Psoas muscle (tissue), 8 donors: ENCODE results near the gene IL33. TPM values are rescaled to one million over a fixed set of nuclear protein-coding genes. Genes with fewer than 3 reads are reported as not detected.

Source experiments
- ATAC-seq, 4 donors: fragments of 200-7000 bp; cut with Tn5 transposase; one replicate each; pipeline ENCODE4 v1.9.1; 2020; ENCODE audit warnings: moderate library complexity in 3 of 4, mild to moderate bottlenecking in 2 of 4
- DNase-seq, 2 donors: peaks; one replicate each; pipeline ENCODE4 v3.0.0-alpha.2; 2020
- H3K27ac ChIP-seq: fragments of 200-600 bp; one replicate; pipeline ENCODE4 v1.8.0; 2022
- H3K27me3 ChIP-seq, 3 donors: fragments of 200-600 bp in 1 of 3; one replicate each; pipeline versions ENCODE4 v1.6.1 to v1.8.0; 2013 to 2022; ENCODE audit warnings: low read length in 2 of 3, mild to moderate bottlenecking in 2 of 3, moderate library complexity in 1 of 3; ENCODE audit not compliant: insufficient read depth in 3 of 3
- H3K36me3 ChIP-seq, 2 donors: fragments of 200-600 bp in 1 of 2; one replicate each; pipeline versions ENCODE4 v1.6.1 to v1.8.0; 2013 to 2022; ENCODE audit warnings: low read depth in 1 of 2, mild to moderate bottlenecking in 1 of 2, moderate library complexity in 1 of 2; ENCODE audit not compliant: insufficient read depth in 1 of 2
- H3K4me1 ChIP-seq: fragments of 200-600 bp; one replicate; pipeline ENCODE4 v1.8.0; 2022
- H3K4me3 ChIP-seq: fragments of 200-600 bp; one replicate; pipeline ENCODE4 v1.8.0; 2022; ENCODE audit warnings: mild to moderate bottlenecking
- H3K9me3 ChIP-seq: fragments of 200-600 bp; one replicate; pipeline ENCODE4 v1.8.0; 2022
- WGBS, 3 donors: extraction: QIAGEN DNeasy Blood & Tissue Kit; methylation state at CpG; one replicate each; pipeline versions ENCODE4 v1.1.6 to v1.1.7; 2013; 5-methylcytosine and 5-hydroxymethylcytosine counted together
- intact Hi-C, 2 donors: fragments of 100-400 bp; cut with DNase I; formaldehyde crosslinking; loops; one replicate each; pipeline versions ENCODE4 v1.11.0 to v1.14.2; 2022
- polyA plus RNA-seq, 3 donors: library from polyadenylated mRNA; stranded (reverse); fragments of 200-250 nt; gene quantifications; one replicate each; pipeline ENCODE4 v1.2.3, GENCODE V29; 2013
- total RNA-seq, 4 donors: library from RNA; stranded (reverse); fragmentation: NEBNext Ultra II Directional in 2 of 4; extraction: Animal tissue kit (Norgen Biotek cat#: 25700) in 2 of 4; gene quantifications; one replicate each; pipeline versions ENCODE4 v1.2.1 to v1.2.4, GENCODE V29; 2021 to 2023
- TF ChIP-seq, protein P1 (sequence below): fragments of 200-600 bp; IDR thresholded peaks from one replicate; pipeline ENCODE4 v1.8.0; 2022; ENCODE audit warnings: antibody characterized with exemption
- donor health status: healthy with polysubstance abuse.
- donor health status: DM: no; HTN: no; CAD: no; lungs with moderate emphysema.
- donor health status: Bipolar disorder and iron deficiency.
- donor health status: healthy.
- donor health status: DM: yes; HTN: yes; CAD: no.
- donor health status: DM: no; HTN: no; CAD: no.
- donor health status: DM: no; HTN: no; CAD: no.
- donor health status: DM: yes; HTN: yes; CAD: no.

Gene IL33
- total and polyA plus RNA-seq, 7 donors, result 2.0 to 11.5 (median 4.0) TPM

DNA sequence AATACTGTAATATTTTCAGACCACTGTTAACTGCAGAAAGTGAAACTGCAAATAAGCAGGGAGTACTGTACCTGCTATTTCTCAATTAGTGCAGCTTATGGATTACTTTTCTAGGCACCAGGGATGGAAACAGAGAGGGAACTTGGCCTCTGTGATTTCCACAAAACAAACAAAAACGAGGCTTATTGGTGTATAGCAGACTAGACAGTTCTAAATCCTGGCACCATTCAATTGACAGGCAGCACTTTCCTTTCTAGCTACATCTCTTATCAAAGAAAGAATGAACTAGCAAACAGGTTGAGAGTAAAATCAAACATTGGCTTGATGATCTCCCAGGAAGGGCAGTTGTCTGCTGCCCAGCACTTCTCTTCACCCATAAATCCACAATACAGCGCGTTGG is 16.0 kb upstream of the IL33 start:
- WGBS, 3 donors, result 69 to 74% (median 71%) methylated on average over 3 of the region's 3 CpGs

DNA sequence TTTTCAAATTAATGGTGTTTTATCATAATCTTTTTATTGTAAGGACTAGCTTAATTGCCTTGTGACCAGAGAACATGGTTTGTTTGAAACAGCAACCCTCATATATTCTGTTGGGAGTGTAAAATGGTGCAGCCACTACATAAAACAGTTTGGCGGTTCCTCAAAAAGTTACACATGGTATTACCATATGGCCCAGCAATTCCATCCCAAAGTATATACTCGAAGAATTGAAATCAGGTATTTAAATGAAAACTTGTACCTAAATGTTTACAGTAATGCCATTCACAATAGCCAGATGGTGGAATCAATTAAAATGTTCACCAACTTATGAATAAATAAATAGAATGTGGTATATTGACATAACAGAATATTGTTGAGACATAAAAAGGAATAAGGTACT is 14.8 kb upstream of the IL33 start:
- TF ChIP-seq, protein P1, sequence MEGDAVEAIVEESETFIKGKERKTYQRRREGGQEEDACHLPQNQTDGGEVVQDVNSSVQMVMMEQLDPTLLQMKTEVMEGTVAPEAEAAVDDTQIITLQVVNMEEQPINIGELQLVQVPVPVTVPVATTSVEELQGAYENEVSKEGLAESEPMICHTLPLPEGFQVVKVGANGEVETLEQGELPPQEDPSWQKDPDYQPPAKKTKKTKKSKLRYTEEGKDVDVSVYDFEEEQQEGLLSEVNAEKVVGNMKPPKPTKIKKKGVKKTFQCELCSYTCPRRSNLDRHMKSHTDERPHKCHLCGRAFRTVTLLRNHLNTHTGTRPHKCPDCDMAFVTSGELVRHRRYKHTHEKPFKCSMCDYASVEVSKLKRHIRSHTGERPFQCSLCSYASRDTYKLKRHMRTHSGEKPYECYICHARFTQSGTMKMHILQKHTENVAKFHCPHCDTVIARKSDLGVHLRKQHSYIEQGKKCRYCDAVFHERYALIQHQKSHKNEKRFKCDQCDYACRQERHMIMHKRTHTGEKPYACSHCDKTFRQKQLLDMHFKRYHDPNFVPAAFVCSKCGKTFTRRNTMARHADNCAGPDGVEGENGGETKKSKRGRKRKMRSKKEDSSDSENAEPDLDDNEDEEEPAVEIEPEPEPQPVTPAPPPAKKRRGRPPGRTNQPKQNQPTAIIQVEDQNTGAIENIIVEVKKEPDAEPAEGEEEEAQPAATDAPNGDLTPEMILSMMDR, result no peak
- intact Hi-C loops, result no loop called here
- 83 to 91% (median 84%) methylated on average over 2 of the region's 2 CpGs for WGBS, 3 donors

More for the DNA sequence above, 16.0 kb upstream of the IL33 start:
- DNase-seq, result no peak
- H3K4me1 ChIP-seq, result no peaks in the 10 kb centered on the region
- H3K4me3 ChIP-seq, result no peak overlapping the region
- intact Hi-C loops, result no loop called here
- H3K27me3 ChIP-seq, result peaks cover 0 to 2% (median 0%) of the 10 kb centered on the region in 3 donors
- TF ChIP-seq, protein P1, result no peak
- H3K36me3 ChIP-seq, result no peaks in the 10 kb centered on the region
- no peak overlapping the region for H3K27ac ChIP-seq
- no peak for ATAC-seq
- H3K9me3 ChIP-seq, result no peaks in the 10 kb centered on the region

DNA sequence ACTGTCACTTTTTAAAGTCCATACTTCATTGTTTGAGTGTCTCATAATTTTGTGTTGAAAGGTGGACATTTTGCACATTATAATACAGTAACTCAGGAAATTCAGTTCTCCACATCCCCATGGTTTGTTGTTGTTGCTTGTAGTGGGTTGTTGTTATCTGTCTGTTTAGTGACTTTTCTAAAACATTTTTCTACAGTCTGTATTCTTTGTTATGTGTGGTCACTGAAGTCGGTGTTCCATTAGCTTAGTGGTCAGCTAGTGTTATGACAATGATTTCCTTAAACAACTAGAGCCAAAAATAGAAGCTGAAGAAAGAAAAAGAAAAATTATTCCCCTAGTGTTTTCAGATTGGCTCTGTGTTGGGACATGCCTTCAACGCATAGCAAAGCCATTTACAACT is 5.6 kb upstream of the IL33 start:
- no peaks in the 10 kb centered on the region for H3K4me1 ChIP-seq
- intact Hi-C loops, result no loop called here
- no peaks in the 10 kb centered on the region for H3K36me3 ChIP-seq
- ATAC-seq, result no peak
- no peak overlapping the region for H3K27ac ChIP-seq
- peaks cover 29% of the 10 kb centered on the region for H3K9me3 ChIP-seq
- H3K4me3 ChIP-seq, result no peak overlapping the region
- no peak for DNase-seq
- 67 to 72% (median 72%) methylated on average over 2 of the region's 2 CpGs for WGBS, 3 donors
- TF ChIP-seq, protein P1, result no peak
- no peaks in the 10 kb centered on the region for H3K27me3 ChIP-seq

More for the DNA sequence above, 14.8 kb upstream of the IL33 start:
- Histone ChIP-seq H3K27me3 (peaks cover 0 to 2% (median 0%) of the 10 kb centered on the region in 3 donors), H3K9me3 (no peaks in the 10 kb centered on the region), H3K36me3 (no peaks in the 10 kb centered on the region), H3K4me1 (no peaks in the 10 kb centered on the region), H3K27ac (no peak overlapping the region), H3K4me3 (no peak overlapping the region)
- ATAC-seq (no peak), DNase-seq (no peak)

DNA sequence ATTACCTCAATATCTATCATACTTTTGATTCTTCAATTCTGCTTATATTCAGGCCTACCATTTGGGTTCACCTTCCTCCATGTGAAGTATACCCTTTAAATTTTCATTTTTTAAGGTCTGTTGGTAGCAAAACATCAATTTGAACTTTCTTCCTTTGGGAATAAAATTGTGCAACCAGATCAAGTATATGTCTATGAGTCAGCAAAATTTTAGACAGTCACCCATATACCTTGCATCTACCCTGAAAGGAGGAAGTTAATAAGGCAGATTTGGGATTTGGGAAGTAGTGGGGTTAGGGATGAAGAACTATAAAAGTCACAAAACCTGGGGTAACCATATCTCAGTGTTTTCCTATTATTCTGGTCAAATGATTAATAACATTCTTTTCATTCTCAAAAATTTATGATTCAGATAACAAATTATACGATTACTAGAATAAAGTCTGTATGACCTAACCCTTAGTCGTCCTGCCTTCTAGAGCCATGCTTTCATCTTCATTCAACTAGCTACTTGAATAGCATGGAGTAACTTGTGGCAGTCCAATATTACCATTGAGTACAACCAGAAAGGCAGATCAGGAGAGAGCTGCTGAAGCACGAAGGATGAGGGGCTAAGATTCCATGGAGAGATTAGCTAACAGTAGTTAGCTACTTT is 2.8 kb upstream of the IL33 start:
- Histone ChIP-seq H3K4me1 (no peaks in the 10 kb centered on the region), H3K9me3 (peaks cover 26% of the 10 kb centered on the region), H3K27me3 (no peaks in the 10 kb centered on the region), H3K4me3 (no peak overlapping the region), H3K27ac (no peak overlapping the region), H3K36me3 (no peaks in the 10 kb centered on the region)
- no peak for DNase-seq
- intact Hi-C loops, result no loop called here
- 82 to 85% (median 83%) methylated on average over 3 of the region's 3 CpGs for WGBS, 3 donors
- ATAC-seq, result no peak
- TF ChIP-seq, protein P1, result no peak

DNA sequence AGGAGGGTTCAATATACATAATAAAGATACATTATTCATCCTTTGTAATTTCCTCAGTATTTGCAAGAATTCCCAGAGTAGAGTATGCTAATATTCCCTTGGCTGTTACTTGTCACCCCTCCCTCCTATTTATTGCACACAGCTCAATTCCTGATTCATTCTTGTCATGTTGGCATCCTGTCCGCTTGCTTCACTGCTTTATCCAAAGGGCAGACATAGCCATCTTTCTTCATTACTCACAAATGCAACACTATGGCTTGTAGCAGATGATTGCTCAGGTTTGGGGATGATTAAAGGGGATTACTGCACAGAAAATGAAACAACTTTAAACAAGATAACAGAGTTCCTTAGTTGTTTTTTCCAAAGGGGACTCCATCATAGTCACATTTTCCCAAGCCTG is 1.2 kb upstream of the IL33 start:
- Histone ChIP-seq H3K4me3 (no peak overlapping the region), H3K27me3 (no peaks in the 10 kb centered on the region), H3K36me3 (no peaks in the 10 kb centered on the region), H3K27ac (no peak overlapping the region), H3K9me3 (peaks cover 12% of the 10 kb centered on the region), H3K4me1 (no peaks in the 10 kb centered on the region)
- ATAC-seq (no peak), DNase-seq (no peak)
- intact Hi-C loops, result no loop called here
- 43 to 58% (median 58%) methylated on average over 1 of the region's 1 CpG for WGBS, 3 donors
- TF ChIP-seq, protein P1, result no peak
